Stimulated activated CD8-positive, alpha-beta memory T cell treated with anti-CD3 and anti-CD28 coated beads, Interleukin-7, amount 100 ng/mL, for 48 hours (primary cell): ENCODE measurements around the gene XK.
A peak's percentile ranks its signal among the peaks of the same experiment; 100 is the strongest.

Experiments used
- DNase-seq, 2 donors: peaks; one replicate each; pipeline ENCODE4 v3.0.0-alpha.2; 2020; ENCODE audit warnings: low read depth in 1 of 2; ENCODE audit errors: extremely low read depth in 1 of 2

Gene XK

GRCh38 chrX:37678574-37678973 lies 7.0 kb upstream of the XK start:
- no peak for DNase-seq

- no peak for DNase-seq
Measured at GRCh38 chrX:37679230-37679629, 6.4 kb upstream of the XK start.

- no peak for DNase-seq
Measured at GRCh38 chrX:37679888-37680287, 5.7 kb upstream of the XK start.

DNA sequence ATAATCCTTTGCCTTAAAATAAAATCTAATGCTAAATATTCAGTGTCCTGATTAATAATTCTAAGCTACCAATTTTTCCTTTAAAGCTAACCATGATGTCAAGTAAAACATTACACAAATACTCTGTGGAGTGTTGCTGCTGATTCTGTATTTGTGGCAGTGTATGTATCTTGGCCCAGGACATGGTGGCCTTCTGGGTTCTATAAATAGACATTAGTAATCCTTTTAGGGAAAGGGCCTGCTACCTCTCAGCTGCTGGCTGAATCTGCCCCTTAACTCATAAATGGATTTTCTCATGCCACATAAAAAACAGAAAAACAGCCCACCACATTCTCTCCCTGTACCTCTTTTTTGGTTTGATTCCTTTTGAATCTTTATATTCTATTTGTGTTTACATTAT lies 1.2 kb upstream of the XK start:
- no peak for DNase-seq

- no peak for DNase-seq
Measured at GRCh38 chrX:37684973-37685372, 618 bp upstream of the XK start.

DNA sequence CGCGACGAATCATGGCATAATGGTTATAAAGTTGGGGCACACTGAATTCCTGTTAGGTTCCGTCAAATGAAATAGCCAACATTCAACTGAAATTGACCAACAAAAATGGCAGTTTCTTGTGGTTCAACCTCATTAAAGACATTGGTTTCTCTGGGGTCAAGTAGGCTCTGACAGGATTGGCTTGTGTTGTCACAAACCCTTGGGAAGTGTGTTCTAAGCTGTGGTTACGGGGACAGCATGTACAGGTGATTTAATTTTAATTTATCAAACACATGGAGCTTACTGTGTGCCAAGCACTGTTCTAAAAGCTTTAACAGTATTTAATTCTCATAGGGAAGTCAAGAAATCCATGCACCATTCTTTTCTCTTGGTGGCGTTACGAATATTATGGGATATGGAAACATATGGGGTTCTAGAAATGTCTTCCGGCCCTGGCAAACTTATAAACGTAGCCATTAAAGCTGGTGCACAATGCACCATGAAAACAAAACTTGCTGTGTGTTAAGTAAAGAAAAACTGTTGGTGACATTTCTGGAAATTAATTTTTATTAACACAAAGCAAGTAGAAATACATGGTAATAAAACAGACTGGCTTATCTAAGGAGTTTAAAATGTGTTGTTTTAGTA lies 891 bp downstream of the XK start:
- no peak for DNase-seq

- no peak for DNase-seq
Measured at GRCh38 chrX:37686996-37687395, 1.4 kb downstream of the XK start.

- DNase-seq: no peak
Measured at GRCh38 chrX:37690119-37690518, 4.5 kb downstream of the XK start.

DNA sequence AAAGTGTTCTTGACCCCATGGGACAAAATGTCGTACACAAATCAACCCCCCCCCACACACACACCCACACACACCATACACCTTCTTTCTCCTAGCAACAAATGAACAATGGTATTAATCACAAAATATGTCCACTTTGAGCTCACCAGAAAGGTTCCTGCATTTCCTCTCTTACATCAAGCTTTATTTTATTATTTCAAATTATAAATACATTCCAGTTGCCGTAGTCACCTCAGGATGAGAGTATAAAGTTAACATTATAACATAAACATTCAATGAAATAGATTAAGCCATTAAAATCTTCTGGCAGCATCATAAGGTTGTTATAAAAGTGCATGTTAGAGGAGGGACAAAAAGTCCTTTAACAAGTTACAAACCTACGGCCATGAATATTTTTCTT lies 7.3 kb downstream of the XK start:
- DNase-seq: no peak

DNA sequence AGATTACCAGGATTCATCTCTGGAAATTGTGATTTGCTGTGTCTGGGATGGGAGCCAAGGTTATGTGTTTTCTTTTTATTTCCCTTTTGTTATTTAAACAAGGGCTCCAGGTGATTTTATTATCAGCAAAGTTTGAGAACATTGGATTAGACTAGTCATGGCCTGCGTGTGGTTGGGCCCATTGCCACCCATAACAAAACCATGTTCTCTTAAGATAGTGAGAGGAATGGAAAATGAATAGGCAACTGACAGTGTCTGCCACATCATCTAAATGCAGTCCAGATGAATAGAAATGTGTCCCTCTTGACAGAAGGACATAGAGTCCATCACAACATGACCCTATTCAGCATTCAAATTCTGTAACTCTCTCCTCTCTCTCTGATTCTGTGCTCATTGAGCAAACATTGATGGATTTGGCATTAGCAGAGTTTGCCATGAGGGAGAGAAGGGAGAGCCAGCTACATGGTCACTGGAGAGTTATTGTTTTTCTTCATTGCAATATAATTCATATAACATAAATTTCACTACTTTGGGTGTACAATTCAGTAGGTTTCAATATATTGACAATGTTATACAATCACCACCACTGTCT lies 11.7 kb downstream of the XK start:
- no peak for DNase-seq

- DNase-seq: no peak
Measured at GRCh38 chrX:37701588-37701987, 16.0 kb downstream of the XK start.

DNA sequence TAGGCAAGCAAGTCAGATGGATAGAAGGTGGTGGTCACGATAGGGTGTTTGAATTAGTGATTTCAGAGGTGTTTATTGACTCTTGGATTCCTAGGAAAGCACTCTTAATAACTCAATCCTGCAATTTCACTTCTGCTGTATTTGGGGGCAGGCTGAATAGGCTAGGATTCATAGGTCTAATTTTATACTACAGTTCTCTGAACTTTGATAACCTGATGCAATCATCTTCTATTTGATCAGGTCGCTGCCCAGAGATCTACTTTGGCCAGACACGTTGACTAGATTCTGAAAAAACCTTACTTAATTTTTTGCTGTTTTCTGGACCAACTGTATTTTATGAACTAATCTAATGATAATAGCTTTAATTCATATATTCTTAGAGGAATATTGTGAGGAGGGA lies 26.4 kb downstream of the XK start:
- no peak for DNase-seq

DNA sequence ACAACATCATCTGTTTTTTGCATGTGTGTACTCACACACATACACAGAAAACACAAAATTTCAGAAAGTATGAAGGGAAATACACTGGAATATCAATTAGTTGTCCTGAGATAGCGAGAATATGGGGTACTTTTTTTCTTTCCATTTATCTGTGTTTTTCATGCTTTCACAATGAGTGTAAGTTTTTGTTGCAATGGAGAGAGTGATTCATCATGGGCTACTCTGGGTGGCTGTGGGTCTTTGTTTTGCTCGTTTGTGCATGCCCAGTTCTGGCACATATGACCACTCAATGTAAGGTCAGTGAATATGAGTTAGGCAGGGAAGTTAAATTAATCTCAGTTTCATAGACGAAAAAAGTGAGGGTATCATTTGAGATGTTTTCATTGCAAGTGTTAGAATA lies 26.9 kb downstream of the XK start:
- no peak for DNase-seq

DNA sequence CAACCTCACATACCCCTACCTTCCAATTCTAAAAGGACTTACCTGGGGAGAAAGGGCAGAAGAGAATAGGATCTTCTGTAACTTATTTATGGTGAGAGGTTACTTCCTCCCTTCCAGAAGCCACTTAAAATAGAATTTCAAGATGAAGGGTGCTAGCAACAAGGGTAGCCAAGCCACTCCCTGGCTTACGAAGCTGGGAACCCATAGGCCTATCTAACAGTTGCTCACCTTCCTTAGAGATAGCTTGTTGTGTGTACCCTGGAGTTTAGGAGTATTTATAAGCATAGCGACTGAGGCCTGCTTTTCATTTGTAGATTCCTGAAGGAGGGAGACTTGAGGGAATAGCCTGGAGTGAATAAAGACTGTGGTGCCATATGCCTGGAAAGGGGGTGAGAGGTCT lies 28.9 kb downstream of the XK start:
- DNase-seq: no peak

DNA sequence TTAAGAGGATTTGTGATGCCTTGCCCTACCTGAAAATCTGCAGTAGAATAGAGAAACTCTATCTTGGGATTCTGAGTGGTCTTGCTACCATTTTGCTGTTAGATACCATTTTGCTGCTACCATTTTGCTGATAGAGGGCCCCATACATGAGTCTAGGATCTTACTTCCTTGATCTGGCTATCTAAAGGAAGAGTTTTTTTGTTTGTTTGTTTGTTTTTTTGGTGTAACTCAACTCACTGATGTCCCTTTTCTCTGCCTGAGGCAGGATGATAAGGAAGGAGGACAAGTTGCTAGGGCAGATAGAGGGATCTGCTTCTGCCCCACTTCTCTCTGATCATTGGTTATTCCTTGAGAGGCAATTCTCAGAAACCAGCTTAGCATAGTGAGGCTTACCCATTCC lies 31.0 kb downstream of the XK start:
- no peak for DNase-seq

DNA sequence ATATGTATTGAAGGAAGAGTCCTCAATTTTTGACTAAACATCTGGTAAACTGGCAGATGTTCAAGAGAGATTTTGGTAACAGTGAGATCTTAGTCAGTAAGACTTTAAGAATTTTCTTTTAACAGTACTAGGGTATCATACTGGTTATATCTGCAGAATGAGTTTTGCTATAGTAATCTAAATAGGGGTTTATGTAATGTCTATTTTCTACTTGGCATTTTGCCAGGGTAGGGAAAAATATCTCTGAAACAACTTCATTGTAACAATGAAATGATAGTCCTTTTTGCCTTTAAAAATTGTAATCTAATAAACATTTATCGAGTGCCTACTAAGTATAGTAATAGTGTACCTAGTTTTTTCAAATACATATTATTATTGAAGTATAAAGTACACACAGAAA lies 32.1 kb downstream of the XK start:
- DNase-seq: no peak

- DNase-seq: no peak
Measured at GRCh38 chrX:37722595-37722994, 37.0 kb downstream of the XK start.

- no peak for DNase-seq
Measured at GRCh38 chrX:37726346-37726745, 40.8 kb downstream of the XK start.

DNA sequence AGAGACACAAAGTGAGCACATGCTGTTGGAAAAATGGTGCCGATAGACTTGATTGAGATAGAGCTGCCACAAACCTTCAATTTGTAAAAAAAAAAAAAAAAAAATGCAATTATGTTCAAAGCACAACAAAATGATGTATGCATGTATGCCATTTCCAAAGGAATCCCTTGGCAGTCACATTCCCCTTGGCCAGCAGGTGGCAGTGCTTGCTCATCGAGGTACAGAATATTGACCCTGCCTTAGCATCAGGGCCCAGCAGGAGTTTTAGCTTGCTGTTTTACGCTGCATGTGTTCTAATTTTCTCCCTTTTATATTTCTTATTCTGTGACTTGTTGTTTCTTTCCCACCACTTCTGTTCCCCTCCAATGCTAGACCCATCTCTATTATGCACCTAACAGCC lies 59.8 kb downstream of the XK start:
- DNase-seq: peak; percentile 38 to 49

DNA sequence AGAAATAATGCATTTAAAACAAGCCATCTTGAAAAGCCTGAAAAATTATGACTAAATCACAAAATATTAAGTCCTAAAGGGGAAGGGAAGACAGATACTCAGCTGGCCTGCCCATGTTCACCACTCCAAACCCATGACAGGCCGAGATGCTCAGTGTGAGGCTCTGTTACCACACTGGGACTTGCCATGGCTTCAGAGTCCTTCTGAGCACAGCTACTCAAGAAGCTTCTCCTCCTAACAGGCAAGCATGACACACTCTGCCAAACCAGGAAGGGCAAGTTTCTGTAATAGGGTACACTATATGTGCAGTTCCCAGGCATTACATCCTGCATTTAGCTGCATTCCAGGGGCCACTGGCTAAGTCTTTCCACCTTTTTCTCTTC lies 60.2 kb downstream of the XK start:
- no peak for DNase-seq

DNA sequence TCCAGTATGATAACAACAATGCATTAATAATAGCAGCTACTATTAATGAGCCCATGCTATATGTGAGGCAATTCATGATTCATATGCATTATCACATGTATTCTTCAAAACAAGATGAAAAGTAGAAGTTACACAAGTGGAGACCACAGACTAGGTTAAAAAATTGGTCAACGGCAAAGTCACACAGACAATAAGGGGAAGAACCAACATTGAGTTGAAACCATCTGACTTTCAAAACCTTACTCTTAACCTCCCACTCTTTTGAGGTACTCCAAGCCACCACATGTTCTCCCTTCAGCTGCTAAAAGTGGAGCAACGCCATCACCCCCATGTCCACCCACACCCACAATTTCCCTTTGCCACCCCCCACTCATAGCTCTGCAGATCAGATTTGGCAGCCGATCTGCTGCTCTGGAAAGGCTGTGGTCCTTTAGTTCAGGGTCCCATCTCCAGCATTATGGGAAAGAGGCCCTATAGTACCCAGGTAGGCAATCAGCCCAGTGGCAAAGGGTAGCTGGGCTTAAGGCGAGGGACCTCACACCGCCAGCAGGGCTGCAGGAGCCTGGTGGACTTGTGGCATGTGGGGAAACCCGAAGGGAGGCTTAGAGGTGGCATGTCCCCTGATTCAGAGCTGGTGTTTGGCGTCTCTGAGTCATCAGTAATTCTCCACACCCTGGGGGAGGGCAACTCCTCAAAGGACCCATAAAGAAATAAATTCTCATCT lies 60.8 kb downstream of the XK start:
- peak in 1 of 2 donors; percentile 24 for DNase-seq

DNA sequence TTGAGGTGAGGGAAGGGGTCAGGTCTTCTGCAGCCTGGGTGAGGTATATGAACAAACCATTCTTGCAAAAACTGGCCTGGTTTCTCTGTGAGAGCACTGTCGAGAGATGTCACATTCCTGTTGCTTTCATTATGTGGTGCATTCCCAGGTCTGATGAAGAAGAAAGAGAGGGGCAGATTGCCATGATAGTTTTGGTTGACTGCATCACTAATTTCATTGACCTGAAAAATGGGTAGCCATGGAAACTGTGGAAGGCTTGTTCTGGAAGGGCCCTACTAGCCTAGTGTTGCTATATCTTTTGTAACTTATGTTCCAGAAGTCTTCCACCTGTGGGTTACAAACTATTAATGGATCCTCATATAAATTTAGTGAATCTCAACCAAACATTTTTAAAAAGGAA lies 61.4 kb downstream of the XK start:
- DNase-seq: no peak

DNA sequence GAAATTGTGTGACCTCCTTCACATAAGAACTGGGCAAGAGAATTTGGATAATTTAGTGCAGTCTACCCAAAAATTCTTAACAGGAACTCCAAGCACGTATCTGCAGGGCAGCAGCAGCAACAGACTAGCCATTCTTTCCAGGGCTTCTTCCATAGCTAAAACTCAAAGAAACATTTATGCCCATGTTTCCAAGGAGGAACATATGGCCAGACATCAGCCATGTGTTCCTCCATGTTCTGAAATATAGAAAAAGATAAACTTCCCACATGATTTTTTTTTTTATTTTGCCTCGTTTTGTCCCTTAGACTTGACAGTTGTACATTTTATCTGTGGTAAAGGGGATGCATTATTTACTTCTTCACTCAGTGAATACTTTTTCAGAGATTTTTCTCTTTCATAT lies 66.7 kb downstream of the XK start:
- no peak for DNase-seq
